Retina (tissue), 1 donor: ENCODE measurements around the gene GCDH.
"Not testable (repeated sequence)": the region's sequence is repeated elsewhere in the genome, so short reads cannot be mapped to it uniquely, and the experiment has no call there.

ENCODE experiments used
- DNase-seq: peaks from one replicate; pipeline ENCODE4 v3.0.0-alpha.2; 2016

Gene GCDH

GRCh38 chr19:12890787-12891552 lies at the start of gene GCDH:
Gene GCDH, plus strand, starts transcription at chr19:12891160. Its CDS starts 145 bp downstream, at chr19:12891305.
- DNase-seq = peak; percentile 96

DNA sequence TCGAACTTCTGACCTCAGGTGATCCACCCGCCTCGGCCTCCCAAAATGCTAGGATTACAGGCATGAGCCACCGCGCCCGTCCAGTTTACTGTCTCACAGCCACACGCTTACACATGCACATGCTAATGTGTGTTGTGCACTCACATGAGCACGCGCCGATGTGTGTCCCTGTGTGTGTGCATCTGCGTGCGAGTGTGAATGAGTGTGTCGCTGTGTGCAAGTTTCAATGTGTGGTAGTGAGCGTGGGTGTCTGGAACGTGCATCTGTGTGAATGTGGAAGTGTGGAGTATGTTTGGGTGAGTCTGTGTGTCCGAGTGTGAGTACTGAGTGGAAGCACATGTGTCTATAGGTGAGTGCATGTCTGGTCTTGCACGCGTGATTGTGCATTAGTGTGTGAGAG lies 48.4 kb upstream of the GCDH start:
- no peak for DNase-seq

GRCh38 chr19:12843328-12843727 lies 47.6 kb upstream of the GCDH start:
- DNase-seq = no peak

DNA sequence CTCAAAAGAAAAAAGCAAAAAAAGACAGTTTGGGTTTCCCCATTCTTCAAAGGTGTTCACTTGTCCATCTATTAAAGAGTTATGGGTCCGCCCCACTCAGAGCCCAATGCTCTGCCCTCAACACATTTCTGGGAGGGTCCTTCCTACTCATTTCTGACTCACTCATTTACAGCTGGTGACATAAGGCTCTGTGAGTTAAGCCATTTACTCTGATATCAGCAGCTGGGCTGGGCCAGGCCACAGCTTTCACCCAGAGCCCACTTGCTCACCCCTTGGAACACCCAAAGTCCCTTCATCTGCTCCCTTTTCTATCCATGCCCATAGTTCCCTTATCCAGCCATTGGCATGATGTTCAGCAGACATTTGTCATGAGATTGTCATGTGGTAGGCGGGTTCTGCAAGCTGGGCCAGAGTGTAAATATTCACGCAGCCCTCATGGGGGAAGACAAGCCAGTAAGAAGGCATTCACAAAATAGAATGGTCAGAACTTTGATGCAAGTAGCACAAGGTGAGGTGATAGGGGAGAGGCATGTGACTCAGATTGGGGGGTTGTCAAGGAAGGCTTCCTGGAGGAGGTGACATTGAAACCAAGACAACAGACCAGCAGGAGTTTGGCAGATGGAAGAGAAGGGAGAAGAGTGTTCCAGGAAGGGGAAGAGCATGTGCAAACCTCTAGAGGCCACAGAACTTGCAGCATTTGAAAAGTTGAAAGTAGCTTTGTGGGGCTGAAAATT lies 46.8 kb upstream of the GCDH start:
- no peak for DNase-seq

DNA sequence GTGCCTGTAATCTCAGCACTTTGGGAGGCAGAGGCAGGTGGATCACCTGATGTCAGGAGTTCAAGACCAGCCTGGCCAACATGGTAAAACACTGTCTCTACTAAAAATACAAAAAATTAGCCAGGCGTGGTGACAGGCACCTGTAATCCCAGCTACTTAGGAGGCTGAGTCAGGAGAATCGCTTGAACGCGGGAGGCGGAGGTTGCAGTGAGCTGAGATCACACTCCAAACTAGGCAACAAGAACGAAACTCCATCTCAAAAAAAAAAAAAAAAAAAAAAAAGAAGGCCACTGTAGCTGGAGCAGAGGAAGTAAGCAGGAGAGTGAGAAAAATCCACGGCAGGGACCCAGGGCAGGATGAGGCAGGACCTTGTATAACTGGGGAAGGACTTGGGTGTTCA lies 44.3 kb upstream of the GCDH start:
- not testable (repeated sequence) for DNase-seq

DNA sequence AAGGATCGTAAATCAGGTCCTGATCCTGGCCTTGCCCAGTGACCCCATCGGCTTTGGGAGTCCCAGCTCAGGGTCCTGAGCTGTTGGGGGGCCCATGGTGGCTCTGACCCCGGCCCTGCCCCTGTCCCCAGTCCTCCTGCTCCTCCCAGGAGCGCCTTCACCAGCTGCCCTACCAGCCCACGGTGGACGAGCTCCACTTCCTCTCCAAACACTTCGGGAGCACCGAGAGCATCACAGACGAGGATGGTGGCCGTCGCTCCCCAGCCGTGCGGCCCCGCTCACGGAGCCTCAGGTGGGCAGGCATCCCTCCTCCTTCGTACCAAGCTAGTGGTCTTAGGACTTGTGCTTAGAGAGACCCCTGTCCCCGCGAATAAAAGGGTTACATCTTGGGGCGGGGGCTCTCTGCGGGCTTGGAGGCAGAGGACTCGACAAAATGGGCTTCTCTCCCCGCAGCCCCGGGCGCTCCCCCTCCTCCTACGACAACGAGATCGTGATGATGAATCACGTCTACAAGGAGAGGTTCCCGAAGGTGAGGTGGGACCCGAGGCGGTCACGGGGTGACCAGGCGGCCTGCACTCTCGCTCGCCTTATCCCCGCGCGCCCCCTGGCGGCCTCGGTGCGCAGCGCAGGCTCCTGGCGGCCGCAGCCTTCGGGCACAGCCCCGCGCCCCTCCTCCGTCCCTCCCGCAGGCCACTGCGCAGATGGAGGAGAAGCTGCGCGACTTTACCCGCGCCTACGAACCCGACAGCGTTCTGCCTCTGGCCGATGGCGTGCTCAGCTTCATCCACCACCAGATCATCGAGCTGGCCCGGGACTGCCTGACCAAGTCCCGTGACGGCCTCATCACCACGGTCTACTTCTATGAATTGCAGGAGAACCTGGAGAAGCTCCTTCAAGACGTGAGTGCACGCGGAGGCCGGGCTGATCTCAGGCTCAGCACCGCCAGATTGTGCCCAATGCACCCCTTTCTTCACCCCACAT lies 43.5 kb upstream of the GCDH start:
- peak; percentile 96 for DNase-seq

GRCh38 chr19:12856653-12857052 lies 34.3 kb upstream of the GCDH start:
- DNase-seq = no peak

- DNase-seq = no peak
Measured at GRCh38 chr19:12858041-12858928, 32.7 kb upstream of the GCDH start.

DNA sequence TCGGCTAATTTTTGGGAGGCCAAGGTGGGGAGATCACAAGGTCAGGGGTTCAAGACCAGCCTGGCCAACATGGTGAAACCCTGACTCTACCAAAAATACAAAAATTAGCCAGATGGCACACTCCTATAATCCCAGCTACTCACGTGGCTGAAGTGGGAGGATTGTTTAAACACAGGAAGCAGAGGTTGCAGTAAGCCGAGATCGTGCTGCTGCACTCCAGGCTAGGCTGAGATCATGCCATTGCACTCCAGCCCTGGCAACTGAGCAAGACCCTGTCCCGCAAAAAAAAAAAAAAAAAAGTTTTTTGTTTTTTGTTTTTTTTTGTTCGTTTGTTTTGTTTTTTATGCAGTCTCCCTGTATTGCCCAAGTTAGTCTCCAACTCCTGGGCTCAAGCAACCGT lies 31.4 kb upstream of the GCDH start:
- DNase-seq = no peak

GRCh38 chr19:12864143-12864542 lies 26.8 kb upstream of the GCDH start:
- no peak for DNase-seq

DNA sequence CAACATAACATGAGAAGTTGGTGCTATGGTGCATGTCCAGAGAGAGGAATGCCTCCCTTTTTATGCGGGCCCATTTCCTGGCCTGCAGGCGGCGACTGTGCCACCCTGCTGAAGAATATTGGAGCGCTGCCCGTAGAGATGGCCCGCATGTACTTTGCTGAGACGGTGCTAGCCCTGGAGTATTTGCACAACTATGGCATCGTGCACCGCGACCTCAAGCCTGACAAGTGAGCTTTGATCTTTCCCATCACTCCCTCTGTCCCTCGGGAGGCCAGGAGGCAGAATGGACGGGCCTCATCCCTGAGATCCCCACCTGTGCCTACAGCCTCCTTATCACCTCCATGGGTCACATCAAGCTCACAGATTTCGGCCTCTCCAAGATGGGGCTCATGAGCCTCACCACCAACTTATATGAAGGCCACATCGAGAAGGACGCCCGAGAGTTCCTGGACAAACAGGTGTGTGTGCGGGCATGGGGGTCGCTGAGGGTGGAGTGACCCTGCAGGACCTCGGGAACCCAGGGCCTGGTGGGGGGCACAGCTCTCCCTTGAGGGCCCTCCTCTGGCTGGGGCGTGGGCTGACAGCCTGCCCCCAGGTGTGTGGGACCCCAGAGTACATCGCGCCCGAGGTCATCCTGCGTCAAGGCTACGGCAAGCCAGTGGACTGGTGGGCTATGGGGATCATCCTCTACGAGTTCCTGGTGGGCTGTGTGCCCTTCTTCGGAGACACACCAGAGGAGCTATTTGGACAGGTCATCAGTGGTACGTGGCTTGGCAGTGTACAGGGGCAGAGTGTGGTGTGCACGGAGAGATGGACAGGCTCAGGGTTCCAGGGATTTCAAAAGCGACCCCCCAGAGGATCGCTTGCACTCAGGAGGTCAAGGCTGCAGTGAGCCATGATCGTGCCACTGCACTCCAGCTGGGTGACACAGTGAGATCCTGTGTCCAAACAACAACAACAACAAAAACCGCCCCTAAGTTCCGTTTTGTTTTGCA lies 25.9 kb upstream of the GCDH start:
- no peak for DNase-seq

- no peak for DNase-seq
Measured at GRCh38 chr19:12865746-12866415, 25.1 kb upstream of the GCDH start.

DNA sequence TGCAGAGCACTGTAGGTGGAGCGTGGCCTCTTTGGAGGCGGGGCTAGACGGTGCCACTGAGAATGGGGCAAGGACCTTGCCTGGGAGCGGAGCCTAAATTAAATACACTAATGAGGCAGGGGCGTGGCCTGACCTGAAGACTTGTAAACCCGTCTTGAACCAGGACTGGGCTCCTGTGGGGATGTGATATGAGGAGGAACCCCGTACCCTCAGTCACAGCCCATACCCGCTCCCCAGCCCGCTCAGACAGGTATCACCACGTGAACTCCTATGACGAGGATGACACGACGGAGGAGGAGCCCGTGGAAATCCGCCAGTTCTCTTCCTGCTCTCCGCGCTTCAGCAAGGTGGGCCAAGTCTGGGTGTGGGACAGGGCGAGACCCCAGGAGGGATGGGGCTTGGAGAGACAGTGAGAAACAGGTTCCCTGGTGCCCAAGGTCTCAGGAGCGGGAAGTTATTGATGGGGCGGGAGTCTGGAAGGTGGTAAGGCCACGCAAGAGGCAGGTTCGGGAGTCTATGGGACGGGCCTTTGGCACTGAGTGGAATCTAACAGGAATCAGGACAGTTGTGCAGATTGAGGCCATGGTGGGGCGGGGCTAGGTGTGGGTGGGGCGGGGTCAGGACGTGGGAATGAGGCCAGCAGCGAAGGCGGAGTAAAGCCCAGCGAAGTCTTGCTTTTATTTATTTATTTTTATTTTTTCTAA lies 24.4 kb upstream of the GCDH start:
- DNase-seq = no peak

- DNase-seq = peak; percentile 91
Measured at GRCh38 chr19:12867120-12868099, 23.6 kb upstream of the GCDH start.

GRCh38 chr19:12868540-12869112 lies 22.3 kb upstream of the GCDH start:
- no peak for DNase-seq

DNA sequence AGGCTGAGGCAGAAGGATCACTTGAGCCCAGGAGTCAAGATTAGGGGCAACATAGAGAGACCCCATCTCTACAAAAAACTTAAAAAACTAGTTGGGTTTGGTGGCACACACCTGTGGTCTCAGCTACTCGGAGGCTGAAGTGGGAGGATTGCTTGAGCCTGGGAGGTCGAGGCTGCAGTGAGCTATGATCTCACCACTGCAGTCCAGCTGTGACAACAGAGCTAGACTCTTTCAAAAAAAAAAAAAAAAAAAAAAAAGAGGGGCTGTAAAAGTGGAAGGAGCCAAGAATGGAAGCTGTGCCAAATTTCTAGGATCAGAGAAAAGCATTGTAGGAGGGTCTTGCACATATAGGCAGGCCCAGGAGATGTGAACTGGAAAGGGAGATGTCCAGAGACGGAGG lies 19.3 kb upstream of the GCDH start:
- DNase-seq = no peak

- DNase-seq = no peak
Measured at GRCh38 chr19:12872255-12872654, 18.7 kb upstream of the GCDH start.
